Keratinocyte (primary cell): ENCODE data around the gene SLC2A11. TPM values are rescaled to one million over a fixed set of nuclear protein-coding genes. Genes with fewer than 3 reads are reported as not detected.

ENCODE experiments used
- DNase-seq: peaks from one replicate; pipeline ENCODE4 v3.0.0-alpha.2; 2011; ENCODE audit warnings: low read depth, missing footprints, low spot score
- FAIRE-seq: peaks from 2 replicates; lab custom pipeline; 2011; peaks lifted over from hg19 to GRCh38; lab: Jason Lieb, UNC
- H2AFZ ChIP-seq: 2 replicates; pipeline ENCODE4 v1.6.0; 2012; ENCODE audit warnings: low read length, control low read depth, inconsistent platforms; ENCODE audit not compliant: control insufficient read depth
- H3K27ac ChIP-seq: 2 replicates; pipeline ENCODE4 v1.5.1; 2011; ENCODE audit warnings: low read length; ENCODE audit not compliant: control insufficient read depth, insufficient read depth
- H3K27me3 ChIP-seq: 3 replicates; pipeline ENCODE4 v1.6.0; 2011; ENCODE audit warnings: low read length; ENCODE audit not compliant: control insufficient read depth, insufficient read depth; ENCODE audit errors: extremely low read depth
- H3K36me3 ChIP-seq, 2 experiments: 2 replicates in 1 of 2; 3 replicates in 1 of 2; pipeline ENCODE4 v1.5.1; 2011; ENCODE audit warnings: low read length in 2 of 2, mild to moderate bottlenecking in 1 of 2; ENCODE audit not compliant: control insufficient read depth in 2 of 2, insufficient read depth in 2 of 2; ENCODE audit errors: extremely low read depth in 1 of 2
- H3K4me1 ChIP-seq: 3 replicates; pipeline ENCODE4 v1.5.1; 2011; ENCODE audit warnings: low read length; ENCODE audit not compliant: control insufficient read depth, insufficient read depth; ENCODE audit errors: extremely low read depth
- H3K4me2 ChIP-seq: 3 replicates; pipeline ENCODE4 v1.6.0; 2011; ENCODE audit warnings: low read depth, low read length; ENCODE audit not compliant: control insufficient read depth, insufficient read depth; ENCODE audit errors: extremely low read depth
- H3K4me3 ChIP-seq, 3 experiments: fragments of 200-600 bp in 1 of 3; sonication (generic) in 1 of 3; 2 replicates in 2 of 3; 3 replicates in 1 of 3; pipeline ENCODE4 v1.5.1; 2011 to 2016; ENCODE audit warnings: low read length in 3 of 3, mild to moderate bottlenecking in 3 of 3, control low read depth in 2 of 3, inconsistent platforms in 1 of 3, low read depth in 1 of 3, mixed read lengths in 1 of 3, mixed run types in 1 of 3, moderate library complexity in 1 of 3; ENCODE audit not compliant: control insufficient read depth in 2 of 3, insufficient read depth in 2 of 3; ENCODE audit errors: extremely low read depth in 1 of 3
- H3K79me2 ChIP-seq: 2 replicates; pipeline ENCODE4 v1.6.0; 2012; ENCODE audit warnings: low read length; ENCODE audit not compliant: control insufficient read depth, insufficient read depth
- H3K9ac ChIP-seq: 3 replicates; pipeline ENCODE4 v1.6.0; 2011; ENCODE audit warnings: low read length; ENCODE audit not compliant: control insufficient read depth, insufficient read depth; ENCODE audit errors: extremely low read depth
- H3K9me1 ChIP-seq: 3 replicates; pipeline ENCODE4 v1.6.0; 2011; ENCODE audit warnings: low read length; ENCODE audit not compliant: control insufficient read depth, insufficient read depth; ENCODE audit errors: extremely low read depth
- H3K9me3 ChIP-seq: 2 replicates; pipeline ENCODE4 v1.5.1; 2012; ENCODE audit warnings: low read depth, low read length; ENCODE audit not compliant: control insufficient read depth
- H4K20me1 ChIP-seq: 3 replicates; pipeline ENCODE4 v1.6.0; 2011; ENCODE audit warnings: low read length; ENCODE audit not compliant: control insufficient read depth, insufficient read depth; ENCODE audit errors: extremely low read depth
- EZH2 ChIP-seq: IDR thresholded peaks from one replicate; pipeline ENCODE4 v1.6.1; 2012; ENCODE audit warnings: inconsistent platforms, mild to moderate bottlenecking, low read length, moderate library complexity
- dilution Hi-C: fragments of 300-500 bp; cut with MboI; formaldehyde crosslinking; loops from one replicate; pipeline ENCODE4 v1.7.0; 2020; ENCODE audit warnings: low sequenced_read_pairs; ENCODE audit not compliant: extremely low pct_ligation_motif_present
- polyA plus RNA-seq, 5 experiments: library from polyadenylated mRNA; depleted of rRNA in 3 of 5; stranded (reverse) in 3 of 5; stranded (forward) in 1 of 5; unstranded in 1 of 5; fragments of >200 nt; gene quantifications; 1 replicate in 1 of 5; 2 replicates in 3 of 5; 3 replicates in 1 of 5; pipeline versions ENCODE4 v1.2.1 to v1.2.3, GENCODE V29; 2011 to 2012; ENCODE audit warnings: missing spikeins in 2 of 5, low read depth in 1 of 5, low replicate concordance in 1 of 5
- TF ChIP-seq, protein P1 (sequence below), 3 experiments: IDR thresholded peaks in 1 of 3; conservative IDR thresholded peaks in 1 of 3; optimal IDR thresholded peaks in 1 of 3; 2 replicates in 2 of 3; 3 replicates in 1 of 3; pipeline versions ENCODE3 to v1.5.1; 2011; ENCODE audit warnings: low read length in 3 of 3, mild to moderate bottlenecking in 3 of 3, moderate library complexity in 2 of 3, control low read depth in 1 of 3, inconsistent platforms in 1 of 3; ENCODE audit not compliant: insufficient read depth in 2 of 3; ENCODE audit errors: extremely low read depth in 1 of 3

Gene SLC2A11
- polyA plus RNA-seq, 1 donor (not counting 4 experiments of a cell fraction or from before 2014, with no cell fraction given): 6.0 TPM

GRCh38 chr22:23837911-23838680 lies 19.6 kb upstream of the SLC2A11 start:
- Histone ChIP-seq H3K9ac (no peak overlapping the region), H3K27ac (no peak overlapping the region), H3K4me3 (no peak overlapping the region), H3K9me3 (no peaks in the 10 kb centered on the region), H4K20me1 (no peaks in the 10 kb centered on the region), H3K27me3 (peaks cover 4% of the 10 kb centered on the region), H3K79me2 (no peaks in the 10 kb centered on the region), H3K9me1 (no peaks in the 10 kb centered on the region), H3K36me3 (peaks cover 9 to 12% of the 10 kb centered on the region in 2 experiments), H3K4me2 (no peak overlapping the region), H3K4me1 (peaks cover 5% of the 10 kb centered on the region), H2AFZ (no peak overlapping the region)
- no peak for TF ChIP-seq EZH2
- TF ChIP-seq, protein P1, sequence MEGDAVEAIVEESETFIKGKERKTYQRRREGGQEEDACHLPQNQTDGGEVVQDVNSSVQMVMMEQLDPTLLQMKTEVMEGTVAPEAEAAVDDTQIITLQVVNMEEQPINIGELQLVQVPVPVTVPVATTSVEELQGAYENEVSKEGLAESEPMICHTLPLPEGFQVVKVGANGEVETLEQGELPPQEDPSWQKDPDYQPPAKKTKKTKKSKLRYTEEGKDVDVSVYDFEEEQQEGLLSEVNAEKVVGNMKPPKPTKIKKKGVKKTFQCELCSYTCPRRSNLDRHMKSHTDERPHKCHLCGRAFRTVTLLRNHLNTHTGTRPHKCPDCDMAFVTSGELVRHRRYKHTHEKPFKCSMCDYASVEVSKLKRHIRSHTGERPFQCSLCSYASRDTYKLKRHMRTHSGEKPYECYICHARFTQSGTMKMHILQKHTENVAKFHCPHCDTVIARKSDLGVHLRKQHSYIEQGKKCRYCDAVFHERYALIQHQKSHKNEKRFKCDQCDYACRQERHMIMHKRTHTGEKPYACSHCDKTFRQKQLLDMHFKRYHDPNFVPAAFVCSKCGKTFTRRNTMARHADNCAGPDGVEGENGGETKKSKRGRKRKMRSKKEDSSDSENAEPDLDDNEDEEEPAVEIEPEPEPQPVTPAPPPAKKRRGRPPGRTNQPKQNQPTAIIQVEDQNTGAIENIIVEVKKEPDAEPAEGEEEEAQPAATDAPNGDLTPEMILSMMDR (optimal IDR thresholded peaks at IDR 0.05 in 1 of 3, IDR thresholded peaks at IDR 0.05 in 1 of 3, conservative IDR thresholded peaks at IDR 0.05 in 1 of 3; ENCODE audit: extremely low read depth in 1 of 3, insufficient read depth in 2 of 3, low read length in 3 of 3): no peak
- FAIRE-seq: no peak
- no peak for DNase-seq
- dilution Hi-C loops: no loop called here

DNA sequence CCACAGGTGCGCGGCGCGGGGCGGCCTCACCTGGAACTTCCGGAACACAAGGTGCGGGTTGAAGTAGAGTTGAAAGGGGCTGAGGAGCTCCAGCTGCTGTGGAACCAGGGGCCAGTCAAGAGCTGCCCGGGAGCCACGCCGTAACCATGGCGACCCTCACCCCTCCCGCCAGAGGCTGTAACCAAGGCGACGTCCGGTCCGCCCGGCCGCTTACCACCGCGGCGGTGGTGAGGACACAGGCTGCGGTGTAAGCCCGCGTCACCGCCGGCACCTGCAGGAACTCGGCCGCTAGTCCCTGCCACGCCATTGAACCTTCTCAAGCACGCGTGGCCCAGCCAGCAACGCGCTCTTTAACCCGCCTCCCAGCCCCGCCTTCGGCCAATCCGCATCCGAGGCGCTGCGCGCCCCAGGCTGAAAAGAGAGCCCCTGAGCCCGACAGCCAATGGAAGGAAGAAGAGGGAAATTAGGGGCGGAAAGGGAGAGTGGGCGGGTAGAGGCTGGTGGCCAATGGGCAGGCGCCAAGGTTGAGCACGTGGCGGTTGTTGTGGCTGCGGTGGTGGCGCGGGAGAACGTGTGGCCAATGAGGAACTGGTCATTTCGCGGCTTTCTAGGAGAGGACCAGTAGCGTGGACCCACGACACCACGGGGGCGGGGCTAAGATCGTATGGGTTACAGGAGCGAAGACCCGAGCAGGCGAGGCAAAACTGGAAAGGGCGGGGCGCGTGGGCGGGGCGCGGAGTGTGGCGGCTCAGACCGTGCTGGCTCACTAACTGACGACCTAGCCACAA lies 18.8 kb upstream of the SLC2A11 start, which contains the start of gene DERL3:
Gene DERL3 (minus strand): TSS at position 326 of the 788 bp plus-strand sequence. CDS start 19 bp downstream, at position 307.
- Histone ChIP-seq H3K9me3 (no peaks in the 10 kb centered on the region), H3K4me1 (peaks cover 5% of the 10 kb centered on the region), H3K79me2 (no peaks in the 10 kb centered on the region), H2AFZ (peak within 1 kb of the TSS; percentile 15), H3K4me3 (peak within 1 kb of the TSS; percentile 9 to 43 (median 38)), H3K4me2 (peak within 1 kb of the TSS; percentile 77), H3K36me3 (peaks cover 6 to 9% of the 10 kb centered on the region in 2 experiments), H3K27me3 (peaks cover 4% of the 10 kb centered on the region), H3K9ac (no peak within 1 kb of the TSS), H4K20me1 (no peaks in the 10 kb centered on the region), H3K27ac (no peak within 1 kb of the TSS), H3K9me1 (no peaks in the 10 kb centered on the region)
- DNase-seq (peak; percentile 81), FAIRE-seq (no peak)
- no peak for TF ChIP-seq EZH2
- TF ChIP-seq, protein P1 (optimal IDR thresholded peaks at IDR 0.05 in 1 of 3, IDR thresholded peaks at IDR 0.05 in 1 of 3, conservative IDR thresholded peaks at IDR 0.05 in 1 of 3; ENCODE audit: extremely low read depth in 1 of 3, insufficient read depth in 2 of 3, low read length in 3 of 3): no peak
- dilution Hi-C loops: no loop called here
